PC-3 (cell line): ENCODE results near the gene BHLHA15. TPM values are rescaled to one million over a fixed set of nuclear protein-coding genes. Genes with fewer than 3 reads are reported as not detected.

Experiments
- ATAC-seq: fragments of 200-7000 bp; cut with Tn5 transposase; 2 replicates; pipeline ENCODE4 v1.9.1; 2020; ENCODE audit warnings: mild to moderate bottlenecking, moderate library complexity
- BruUV-seq: library from RNA; stranded (reverse); fragments of 400-500 nt; replicated peaks from 2 replicates; lab custom pipeline; 2021; lab: Mats Ljungman, UMichigan
- CTCF ChIA-PET: fragments of 300-600 bp; sonication (Branson Sonifier 250); formaldehyde crosslinking; loops from one replicate; lab custom pipeline; 2022; ENCODE audit warnings: antibody characterized with exemption; lab: Charles Lee
- POLR2A ChIA-PET: fragments of 300-600 bp; sonication (Branson Sonifier 250); formaldehyde crosslinking; loops from one replicate; lab custom pipeline; 2022; ENCODE audit warnings: antibody characterized with exemption; ENCODE audit not compliant: unreplicated experiment; lab: Charles Lee
- DNase-seq: peaks from one replicate; pipeline ENCODE4 v3.0.0-alpha.2; 2015
- H2AFZ ChIP-seq: fragments of 300-600 bp; sonication (generic); 2 replicates; pipeline ENCODE4 v1.6.0; 2016; ENCODE audit warnings: antibody characterized with exemption, low read length
- H3F3A ChIP-seq: fragments of 300-600 bp; sonication (generic); one replicate; pipeline ENCODE4 v1.6.0; 2017; ENCODE audit warnings: antibody characterized with exemption, low read length, control low read depth, mild to moderate bottlenecking; ENCODE audit not compliant: unreplicated experiment
- H3K27ac ChIP-seq: fragments of 300-600 bp; sonication (generic); 2 replicates; pipeline ENCODE4 v1.5.1; 2016; ENCODE audit warnings: mild to moderate bottlenecking, low read length
- H3K27me3 ChIP-seq: fragments of 300-600 bp; sonication (generic); 2 replicates; pipeline ENCODE4 v1.6.1; 2016; ENCODE audit warnings: low read length, mixed read lengths
- H3K36me3 ChIP-seq: fragments of 300-600 bp; sonication (generic); 2 replicates; pipeline ENCODE4 v1.6.1; 2016; ENCODE audit warnings: low read depth, mixed run types, low read length, mixed read lengths
- H3K4me1 ChIP-seq: fragments of 300-600 bp; sonication (generic); 2 replicates; pipeline ENCODE4 v1.5.1; 2016; ENCODE audit warnings: low read length; ENCODE audit not compliant: insufficient read depth
- H3K4me2 ChIP-seq: fragments of 300-600 bp; sonication (generic); 2 replicates; pipeline ENCODE4 v1.6.0; 2016; ENCODE audit warnings: low read length
- H3K4me3 ChIP-seq: fragments of 300-600 bp; sonication (generic); 2 replicates; pipeline ENCODE4 v1.5.1; 2016; ENCODE audit warnings: mild to moderate bottlenecking, low read length, mixed read lengths
- H3K79me2 ChIP-seq: fragments of 300-600 bp; sonication (generic); 2 replicates; pipeline ENCODE4 v1.6.1; 2017; ENCODE audit warnings: low read length, mixed read lengths
- H3K9ac ChIP-seq: fragments of 300-600 bp; sonication (generic); 2 replicates; pipeline ENCODE4 v1.6.0; 2016; ENCODE audit warnings: mild to moderate bottlenecking, low read length
- H3K9me2 ChIP-seq: fragments of 300-600 bp; sonication (generic); replicated peaks from 2 replicates; pipeline ENCODE4 v1.6.1; 2016; ENCODE audit warnings: mixed run types, low read length, mixed read lengths
- H3K9me3 ChIP-seq: fragments of 300-600 bp; sonication (generic); 2 replicates; pipeline ENCODE4 v1.6.1; 2016; ENCODE audit warnings: low read length, mixed read lengths
- H4K20me1 ChIP-seq: fragments of 300-600 bp; sonication (generic); 2 replicates; pipeline ENCODE4 v1.6.1; 2016; ENCODE audit warnings: low read length, mixed read lengths
- EZH2 ChIP-seq: fragments of 300-600 bp; sonication (generic); IDR thresholded peaks from one replicate; pipeline ENCODE4 v1.6.1; 2017; ENCODE audit warnings: antibody characterized with exemption, mild to moderate bottlenecking, low read length; ENCODE audit not compliant: unreplicated experiment
- EZH2phosphoT487 ChIP-seq: fragments of 300-600 bp; sonication (generic); IDR thresholded peaks from 2 replicates; pipeline ENCODE4 v1.6.1; 2018; ENCODE audit warnings: mild to moderate bottlenecking, antibody characterized with exemption, low read length, borderline replicate concordance
- intact Hi-C: fragments of 100-400 bp; cut with micrococcal nuclease; formaldehyde crosslinking; loops from 2 replicates; pipeline ENCODE4 v1.9.0; 2023
- total RNA-seq: library from RNA; depleted of rRNA; stranded (reverse); fragments of >200 nt; gene quantifications from 2 replicates; pipeline ENCODE4 v1.2.3, GENCODE V29; 2014
- TF ChIP-seq, protein P1 (sequence below): fragments of 300-600 bp; sonication (generic); conservative IDR thresholded peaks from 2 replicates; pipeline ENCODE4 v1.5.1; 2017; ENCODE audit warnings: antibody characterized with exemption, low read depth, mild to moderate bottlenecking, low read length

The BHLHA15 gene
- total RNA-seq, 1 experiment from 2014 or later = 12.0 TPM

DNA sequence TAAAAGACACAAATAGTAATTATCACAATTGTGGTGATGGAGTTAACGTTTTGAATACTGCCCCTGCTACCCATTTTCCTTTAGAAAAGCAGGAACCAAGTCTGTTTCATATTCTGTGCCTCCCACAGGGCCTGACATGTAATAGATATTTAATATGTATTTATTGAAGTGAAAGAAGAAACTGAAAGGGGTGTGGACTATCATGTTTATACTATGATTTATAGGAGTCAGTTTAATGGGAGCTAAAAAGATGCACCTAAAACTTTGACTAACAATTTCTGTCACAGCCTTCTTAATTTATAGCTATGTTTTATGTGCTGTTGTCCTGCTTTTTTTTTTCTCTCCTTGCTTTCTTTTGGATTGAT lies 24.1 kb upstream of the BHLHA15 start:
- peak overlapping the region; percentile 21; the same call in 1 of the 2 replicates for H3K27ac ChIP-seq
- H3K4me1 ChIP-seq = peaks cover 8% of the 10 kb centered on the region
- H3K36me3 ChIP-seq = 0 out of 2 replicates have a peak, but pooled peaks cover 5% of the 10 kb centered on the region
- H3K9ac ChIP-seq = no peak overlapping the region
- BruUV-seq = no TSS peak
- no peaks in the 10 kb centered on the region for H3K27me3 ChIP-seq
- H3K9me2 ChIP-seq = no peaks in the 10 kb centered on the region
- H3K4me2 ChIP-seq = no peak overlapping the region
- intact Hi-C loops = no loop called here
- H4K20me1 ChIP-seq = no peaks in the 10 kb centered on the region
- DNase-seq (no peak), ATAC-seq (peak; percentile 68)
- no peaks in the 10 kb centered on the region for H3K9me3 ChIP-seq
- TF ChIP-seq, protein P1, sequence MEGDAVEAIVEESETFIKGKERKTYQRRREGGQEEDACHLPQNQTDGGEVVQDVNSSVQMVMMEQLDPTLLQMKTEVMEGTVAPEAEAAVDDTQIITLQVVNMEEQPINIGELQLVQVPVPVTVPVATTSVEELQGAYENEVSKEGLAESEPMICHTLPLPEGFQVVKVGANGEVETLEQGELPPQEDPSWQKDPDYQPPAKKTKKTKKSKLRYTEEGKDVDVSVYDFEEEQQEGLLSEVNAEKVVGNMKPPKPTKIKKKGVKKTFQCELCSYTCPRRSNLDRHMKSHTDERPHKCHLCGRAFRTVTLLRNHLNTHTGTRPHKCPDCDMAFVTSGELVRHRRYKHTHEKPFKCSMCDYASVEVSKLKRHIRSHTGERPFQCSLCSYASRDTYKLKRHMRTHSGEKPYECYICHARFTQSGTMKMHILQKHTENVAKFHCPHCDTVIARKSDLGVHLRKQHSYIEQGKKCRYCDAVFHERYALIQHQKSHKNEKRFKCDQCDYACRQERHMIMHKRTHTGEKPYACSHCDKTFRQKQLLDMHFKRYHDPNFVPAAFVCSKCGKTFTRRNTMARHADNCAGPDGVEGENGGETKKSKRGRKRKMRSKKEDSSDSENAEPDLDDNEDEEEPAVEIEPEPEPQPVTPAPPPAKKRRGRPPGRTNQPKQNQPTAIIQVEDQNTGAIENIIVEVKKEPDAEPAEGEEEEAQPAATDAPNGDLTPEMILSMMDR = no peak
- no peaks in the 10 kb centered on the region for H3K79me2 ChIP-seq
- ChIA-PET CTCF (interaction anchor here (0.7 kb wide), 1 partner anchor 166 kb away, joined by 3 read pairs; no protein-coding TSS in a partner anchor), POLR2A (no interaction called here)
- H2AFZ ChIP-seq = no peak overlapping the region
- no peak overlapping the region for H3K4me3 ChIP-seq
- no peaks in the 10 kb centered on the region for H3F3A ChIP-seq

DNA sequence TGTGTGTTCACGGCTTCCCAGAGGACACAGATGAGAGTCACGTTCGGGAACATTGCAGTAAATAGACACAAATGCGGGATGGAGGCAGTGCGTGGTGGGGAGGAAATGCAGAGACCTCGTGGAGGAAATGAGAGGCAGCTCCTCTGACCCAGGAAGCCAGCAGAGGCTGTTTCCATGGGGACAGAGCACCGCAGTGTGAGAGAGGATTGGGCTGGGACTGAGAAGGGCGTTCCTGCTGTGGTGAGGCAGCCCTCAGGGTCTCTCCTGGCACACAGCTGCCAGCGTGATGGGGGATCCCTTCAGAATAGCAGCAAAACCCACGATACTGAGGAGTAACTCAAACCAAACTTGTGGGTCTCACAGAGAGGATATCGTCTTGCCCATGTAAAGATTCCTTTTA lies 21.7 kb upstream of the BHLHA15 start:
- Histone ChIP-seq H3K9me2 (no peaks in the 10 kb centered on the region), H3K9me3 (no peaks in the 10 kb centered on the region), H3K27me3 (no peaks in the 10 kb centered on the region), H4K20me1 (no peaks in the 10 kb centered on the region), H2AFZ (no peak overlapping the region), H3K4me1 (peaks cover 8% of the 10 kb centered on the region), H3K4me3 (no peak overlapping the region), H3K27ac (no peak overlapping the region), H3K4me2 (no peak overlapping the region), H3F3A (no peaks in the 10 kb centered on the region), H3K79me2 (no peaks in the 10 kb centered on the region), H3K36me3 (0 out of 2 replicates have a peak, but pooled peaks cover 7% of the 10 kb centered on the region), H3K9ac (no peak overlapping the region)
- DNase-seq = no peak
- no peak for ATAC-seq
- BruUV-seq = no TSS peak
- TF ChIP-seq, protein P1 = no peak
- TF ChIP-seq EZH2phosphoT487 = no peak
- no peak for TF ChIP-seq EZH2
- intact Hi-C loops = no loop called here
- ChIA-PET POLR2A (no interaction called here), CTCF (no interaction called here)

DNA sequence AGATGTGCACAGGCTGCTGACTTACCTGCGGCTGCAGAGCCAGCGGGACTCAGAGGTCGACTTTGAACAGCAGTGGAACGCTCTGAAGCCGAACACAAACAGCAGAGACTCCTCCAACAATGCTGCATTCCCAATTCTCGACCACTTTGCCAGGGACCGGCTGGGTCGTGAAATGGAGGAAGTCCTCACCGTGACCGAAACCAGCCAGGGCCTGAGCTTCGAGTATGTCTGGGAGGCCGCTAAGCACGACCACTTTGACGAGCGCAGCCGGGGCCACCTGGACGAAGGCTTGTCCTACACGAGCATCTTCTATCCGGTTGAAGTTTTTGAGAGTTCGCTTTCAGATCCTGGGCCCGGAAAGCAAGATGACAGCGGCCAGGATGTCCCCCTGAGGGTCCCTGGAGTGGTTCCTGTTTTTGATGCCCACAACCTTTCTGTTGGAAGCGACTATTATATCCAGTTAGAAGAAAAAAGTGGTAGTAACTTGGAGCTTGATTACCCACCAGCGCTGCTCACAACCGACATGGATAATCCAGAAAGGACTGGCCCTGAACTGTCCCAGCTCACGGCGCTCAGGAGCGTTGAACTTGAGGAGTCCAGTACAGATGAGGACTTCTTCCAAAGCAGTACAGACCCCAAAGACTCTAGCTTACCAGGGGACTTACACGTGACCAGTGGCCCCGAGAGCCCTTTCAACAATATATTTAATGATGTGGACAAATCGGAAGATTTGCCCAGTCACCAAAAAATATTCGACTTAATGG lies 19.4 kb upstream of the BHLHA15 start:
- intact Hi-C loops = no loop called here
- H2AFZ ChIP-seq = no peak overlapping the region
- H3K4me2 ChIP-seq = no peak overlapping the region
- no peaks in the 10 kb centered on the region for H3K9me2 ChIP-seq
- no peaks in the 10 kb centered on the region for H3K4me1 ChIP-seq
- TF ChIP-seq, protein P1 = no peak
- TF ChIP-seq EZH2 = no peak
- no peak for TF ChIP-seq EZH2phosphoT487
- no peak overlapping the region for H3K27ac ChIP-seq
- H3F3A ChIP-seq = no peaks in the 10 kb centered on the region
- CTCF ChIA-PET = no interaction called here
- TSS peak; percentile 16 for BruUV-seq
- ATAC-seq = no peak
- no peak overlapping the region for H3K4me3 ChIP-seq
- H3K79me2 ChIP-seq = no peaks in the 10 kb centered on the region
- 0 out of 2 replicates have a peak, but pooled peaks cover 7% of the 10 kb centered on the region for H3K36me3 ChIP-seq
- no peaks in the 10 kb centered on the region for H3K27me3 ChIP-seq
- H3K9me3 ChIP-seq = no peaks in the 10 kb centered on the region
- no peak for DNase-seq
- POLR2A ChIA-PET = no interaction called here
- H3K9ac ChIP-seq = no peak overlapping the region
- H4K20me1 ChIP-seq = no peaks in the 10 kb centered on the region
